Ishikawa (cell line): Measurements from ENCODE around the gene VDR.

Experiments
- CEBPB ChIP-seq: IDR thresholded peaks from 2 replicates; pipeline ENCODE4 v1.6.1; 2012
- CREB1 ChIP-seq: IDR thresholded peaks from 2 replicates; pipeline ENCODE4 v1.6.1; 2012; ENCODE audit warnings: low read depth
- TEAD4 ChIP-seq: IDR thresholded peaks from 2 replicates; pipeline ENCODE4 v1.6.1; 2012
- YY1 ChIP-seq: IDR thresholded peaks from 2 replicates; pipeline ENCODE4 v1.6.1; 2012; ENCODE audit warnings: low read depth
- TF ChIP-seq, protein P1 (sequence below): IDR thresholded peaks from 2 replicates; pipeline ENCODE4 v1.6.1; 2012; ENCODE audit warnings: low read depth, mild to moderate bottlenecking

DNA sequence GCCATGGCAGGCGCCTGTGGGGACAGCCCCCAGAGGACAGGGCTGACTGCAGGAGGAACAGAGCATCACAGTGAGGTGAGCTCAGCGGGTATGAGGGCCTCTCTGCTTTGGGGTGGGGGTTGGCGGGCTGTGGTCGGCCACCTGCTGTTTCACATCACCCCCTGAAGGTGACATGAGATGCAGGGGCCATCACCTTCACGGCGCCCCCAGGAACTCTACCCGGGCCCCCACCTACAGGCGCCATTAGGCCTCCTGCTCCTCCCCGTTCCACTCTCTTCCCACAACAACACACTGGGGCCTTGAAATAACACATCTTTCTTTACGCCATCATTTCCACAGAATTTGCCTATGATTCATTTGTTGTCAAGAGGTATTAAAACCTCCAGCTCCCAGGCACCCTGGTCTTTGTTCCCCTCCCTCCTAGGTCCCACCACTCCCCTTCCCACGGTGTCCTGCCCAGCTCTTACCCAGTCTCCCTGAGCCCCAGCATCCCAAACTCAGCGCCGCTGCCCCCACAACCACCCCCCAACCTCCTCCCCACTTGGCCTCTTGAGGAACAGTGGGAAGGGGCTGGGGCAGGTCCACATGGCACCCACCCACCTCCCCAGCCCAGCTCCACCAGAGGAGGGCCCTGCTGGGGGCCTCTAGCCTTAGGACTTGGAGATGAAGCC is 72.4 kb downstream of the VDR start:
- no peak for TF ChIP-seq CREB1
- TF ChIP-seq YY1, result no peak
- TF ChIP-seq CEBPB, result no peak
- TF ChIP-seq, protein P1, sequence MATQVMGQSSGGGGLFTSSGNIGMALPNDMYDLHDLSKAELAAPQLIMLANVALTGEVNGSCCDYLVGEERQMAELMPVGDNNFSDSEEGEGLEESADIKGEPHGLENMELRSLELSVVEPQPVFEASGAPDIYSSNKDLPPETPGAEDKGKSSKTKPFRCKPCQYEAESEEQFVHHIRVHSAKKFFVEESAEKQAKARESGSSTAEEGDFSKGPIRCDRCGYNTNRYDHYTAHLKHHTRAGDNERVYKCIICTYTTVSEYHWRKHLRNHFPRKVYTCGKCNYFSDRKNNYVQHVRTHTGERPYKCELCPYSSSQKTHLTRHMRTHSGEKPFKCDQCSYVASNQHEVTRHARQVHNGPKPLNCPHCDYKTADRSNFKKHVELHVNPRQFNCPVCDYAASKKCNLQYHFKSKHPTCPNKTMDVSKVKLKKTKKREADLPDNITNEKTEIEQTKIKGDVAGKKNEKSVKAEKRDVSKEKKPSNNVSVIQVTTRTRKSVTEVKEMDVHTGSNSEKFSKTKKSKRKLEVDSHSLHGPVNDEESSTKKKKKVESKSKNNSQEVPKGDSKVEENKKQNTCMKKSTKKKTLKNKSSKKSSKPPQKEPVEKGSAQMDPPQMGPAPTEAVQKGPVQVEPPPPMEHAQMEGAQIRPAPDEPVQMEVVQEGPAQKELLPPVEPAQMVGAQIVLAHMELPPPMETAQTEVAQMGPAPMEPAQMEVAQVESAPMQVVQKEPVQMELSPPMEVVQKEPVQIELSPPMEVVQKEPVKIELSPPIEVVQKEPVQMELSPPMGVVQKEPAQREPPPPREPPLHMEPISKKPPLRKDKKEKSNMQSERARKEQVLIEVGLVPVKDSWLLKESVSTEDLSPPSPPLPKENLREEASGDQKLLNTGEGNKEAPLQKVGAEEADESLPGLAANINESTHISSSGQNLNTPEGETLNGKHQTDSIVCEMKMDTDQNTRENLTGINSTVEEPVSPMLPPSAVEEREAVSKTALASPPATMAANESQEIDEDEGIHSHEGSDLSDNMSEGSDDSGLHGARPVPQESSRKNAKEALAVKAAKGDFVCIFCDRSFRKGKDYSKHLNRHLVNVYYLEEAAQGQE, result no peak
- no peak for TF ChIP-seq TEAD4
